ENCODE data around the gene TUSC2.

Gene TUSC2

DNA sequence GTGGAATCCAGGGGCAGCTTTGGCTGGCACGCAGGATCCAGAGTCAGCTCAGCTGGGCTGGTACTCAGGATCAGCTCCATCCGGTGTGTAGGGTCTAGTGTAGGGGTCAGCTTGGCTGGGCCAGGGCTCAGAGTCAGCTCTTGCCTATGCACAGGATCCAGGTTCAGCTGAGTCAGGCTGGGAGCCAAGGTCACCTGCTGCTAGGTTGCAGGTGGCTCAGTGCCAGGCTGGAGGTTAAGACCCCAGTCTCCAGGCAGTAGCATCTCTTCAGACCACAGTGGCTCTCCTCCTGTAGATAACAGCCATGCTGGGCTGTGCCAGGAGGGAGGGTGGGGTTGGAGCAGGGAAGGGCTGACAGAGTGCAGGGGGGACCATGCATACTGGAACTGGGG lies 30.6 kb downstream of the TUSC2 start:
- no peak for DNase-seq (ENCODE audit: low spot score)
- TF ChIP-seq, protein P1, sequence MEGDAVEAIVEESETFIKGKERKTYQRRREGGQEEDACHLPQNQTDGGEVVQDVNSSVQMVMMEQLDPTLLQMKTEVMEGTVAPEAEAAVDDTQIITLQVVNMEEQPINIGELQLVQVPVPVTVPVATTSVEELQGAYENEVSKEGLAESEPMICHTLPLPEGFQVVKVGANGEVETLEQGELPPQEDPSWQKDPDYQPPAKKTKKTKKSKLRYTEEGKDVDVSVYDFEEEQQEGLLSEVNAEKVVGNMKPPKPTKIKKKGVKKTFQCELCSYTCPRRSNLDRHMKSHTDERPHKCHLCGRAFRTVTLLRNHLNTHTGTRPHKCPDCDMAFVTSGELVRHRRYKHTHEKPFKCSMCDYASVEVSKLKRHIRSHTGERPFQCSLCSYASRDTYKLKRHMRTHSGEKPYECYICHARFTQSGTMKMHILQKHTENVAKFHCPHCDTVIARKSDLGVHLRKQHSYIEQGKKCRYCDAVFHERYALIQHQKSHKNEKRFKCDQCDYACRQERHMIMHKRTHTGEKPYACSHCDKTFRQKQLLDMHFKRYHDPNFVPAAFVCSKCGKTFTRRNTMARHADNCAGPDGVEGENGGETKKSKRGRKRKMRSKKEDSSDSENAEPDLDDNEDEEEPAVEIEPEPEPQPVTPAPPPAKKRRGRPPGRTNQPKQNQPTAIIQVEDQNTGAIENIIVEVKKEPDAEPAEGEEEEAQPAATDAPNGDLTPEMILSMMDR (IDR thresholded peaks at IDR 0.05; ENCODE audit: extremely low read depth, missing control alignments) = no peak

DNA sequence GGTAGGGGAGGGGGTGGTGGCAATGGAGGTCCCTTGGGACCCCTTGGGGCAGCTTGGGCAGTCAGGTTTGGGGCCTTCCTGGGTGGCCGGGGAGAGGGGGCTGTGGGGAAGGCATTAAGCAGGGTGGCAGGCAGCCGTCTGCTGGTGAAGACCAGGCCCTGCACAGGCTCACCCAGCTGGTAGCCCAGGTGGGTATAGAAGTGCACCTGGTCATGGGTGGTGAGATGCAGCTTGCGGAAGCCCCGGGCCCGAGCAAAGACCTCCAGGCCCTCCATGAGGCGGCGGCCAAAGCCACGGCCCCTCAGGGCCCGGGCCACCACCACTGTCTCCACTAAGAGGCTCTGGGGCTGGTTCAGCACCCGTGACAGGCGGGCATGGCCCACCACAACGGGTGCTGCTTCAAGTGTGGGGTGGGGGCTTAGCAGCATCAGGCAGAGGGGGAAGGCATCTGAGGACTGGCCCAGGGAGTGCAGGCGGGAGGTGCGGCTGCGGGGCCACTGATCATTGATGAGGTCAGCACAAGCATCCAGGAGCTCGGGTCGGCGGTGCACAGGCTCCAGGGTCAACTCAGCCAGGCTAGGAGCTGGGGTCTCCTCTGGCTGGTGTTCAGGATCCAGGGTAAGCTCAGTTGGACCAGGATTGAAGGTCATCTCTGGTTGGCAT lies 31.2 kb downstream of the TUSC2 start:
- TF ChIP-seq, protein P1 (IDR thresholded peaks at IDR 0.05; ENCODE audit: extremely low read depth, missing control alignments) = no peak
- DNase-seq (ENCODE audit: low spot score) = no peak

DNA sequence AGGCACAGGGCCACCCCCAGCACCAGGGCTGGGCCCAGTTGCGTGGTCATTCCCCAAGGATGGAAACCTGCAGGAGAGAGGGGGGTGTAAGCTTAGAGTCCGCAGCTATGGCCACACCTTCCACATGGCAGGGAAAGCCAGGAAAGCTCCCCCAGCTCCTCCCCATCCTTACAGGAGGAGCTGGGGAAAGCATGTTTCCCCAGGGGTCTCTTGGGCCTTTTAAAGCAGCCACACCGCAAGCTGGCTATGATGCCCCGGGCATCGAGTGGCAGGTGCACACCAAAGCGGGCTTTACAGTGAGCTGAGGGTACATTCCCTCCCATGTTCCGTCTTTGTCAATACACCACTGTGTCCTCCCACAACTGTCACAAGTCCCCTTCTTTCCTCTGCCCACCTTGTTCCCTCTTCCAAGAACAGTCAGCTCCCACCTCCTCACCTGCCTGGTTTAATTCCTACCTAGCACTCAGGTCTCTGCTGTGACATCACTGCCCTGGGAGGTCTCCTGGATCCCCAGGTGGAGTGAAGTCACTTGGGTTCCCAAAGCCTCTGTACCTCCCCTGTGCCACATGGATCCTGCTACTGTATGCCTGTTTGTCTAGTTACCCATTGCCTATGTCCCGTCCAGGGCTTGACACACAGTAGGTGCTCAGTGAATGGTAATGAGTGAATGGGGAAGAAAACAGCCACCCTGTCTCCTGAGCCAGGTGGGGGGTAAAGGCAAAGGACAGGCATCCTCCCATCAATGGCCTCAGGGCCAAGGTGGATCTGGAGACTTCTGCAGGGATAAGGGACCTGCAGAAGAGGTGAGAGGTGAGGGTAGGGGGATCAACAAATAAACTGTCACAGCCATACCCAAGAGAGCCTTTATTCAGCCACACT lies 32.2 kb downstream of the TUSC2 start:
- TF ChIP-seq, protein P1 (IDR thresholded peaks at IDR 0.05; ENCODE audit: extremely low read depth, missing control alignments) = no peak

DNA sequence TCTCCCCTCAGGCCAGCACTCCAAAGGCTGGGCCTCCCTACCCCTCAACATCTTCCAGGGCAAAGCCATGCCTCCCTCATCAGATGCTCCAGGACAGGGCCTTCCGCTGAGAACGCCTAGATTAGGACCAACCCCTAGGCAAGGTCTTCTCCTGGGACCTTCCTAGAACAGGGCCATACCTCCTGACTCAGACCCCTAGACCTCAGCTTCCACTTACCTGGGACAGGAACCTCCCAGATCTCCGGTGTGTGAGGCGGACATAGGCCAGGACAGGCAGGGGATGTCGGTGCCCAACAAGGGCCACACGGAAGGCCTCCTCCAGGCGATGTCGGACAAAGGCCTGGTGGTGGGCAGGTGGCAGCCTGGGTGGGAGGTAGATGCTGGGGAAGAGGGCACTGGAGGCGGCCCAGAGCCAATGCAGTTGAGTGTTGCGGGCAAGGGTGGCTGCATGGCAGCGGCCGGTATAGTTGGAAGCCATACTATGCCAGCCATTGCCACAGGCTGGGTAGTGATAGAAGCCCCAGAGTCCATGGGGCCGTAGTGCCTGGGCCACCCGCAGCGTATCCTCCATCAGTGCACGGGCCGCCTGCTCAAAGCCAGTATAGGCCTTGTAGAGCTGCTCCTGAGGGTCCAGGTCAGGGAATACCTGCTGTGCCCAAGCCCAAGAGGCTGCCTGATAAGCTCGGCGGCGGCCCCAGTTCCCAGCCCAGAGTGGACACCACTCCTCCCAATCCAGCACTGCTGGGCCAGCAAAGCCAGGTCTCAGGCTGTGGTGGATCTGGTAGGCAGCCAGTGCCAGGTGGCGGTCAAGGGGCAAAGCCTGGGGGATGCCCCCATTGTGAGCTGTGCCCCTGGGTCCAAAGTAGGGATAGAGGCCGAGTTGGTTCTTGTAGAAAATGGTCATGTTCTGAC lies 33.3 kb downstream of the TUSC2 start:
- TF ChIP-seq, protein P1 (IDR thresholded peaks at IDR 0.05; ENCODE audit: extremely low read depth, missing control alignments) = no peak
- DNase-seq (ENCODE audit: low spot score) = no peak

More for the DNA sequence above, 32.2 kb downstream of the TUSC2 start:
- DNase-seq (ENCODE audit: low spot score) = no peak

DNA sequence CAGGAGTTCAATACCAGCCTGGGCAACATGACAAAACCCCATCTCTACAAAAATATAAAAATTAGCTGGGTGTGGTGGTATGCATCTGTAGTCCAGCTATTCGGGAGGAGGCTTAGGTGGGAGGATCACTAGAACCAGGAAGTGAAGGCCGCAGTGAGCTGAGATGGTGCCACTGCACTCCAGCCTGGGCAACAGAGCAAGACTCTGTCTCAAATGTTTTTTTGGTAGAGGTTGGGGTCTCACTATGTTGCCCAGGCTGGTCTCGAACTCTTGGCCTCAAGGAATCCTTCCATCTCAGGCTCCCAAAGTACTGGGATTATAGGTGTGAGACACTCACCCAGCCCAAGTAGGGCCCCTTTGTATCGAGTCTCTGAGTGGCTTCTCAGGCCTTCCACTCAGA lies 33.9 kb downstream of the TUSC2 start:
- no peak for DNase-seq (ENCODE audit: low spot score)
- TF ChIP-seq, protein P1 (IDR thresholded peaks at IDR 0.05; ENCODE audit: extremely low read depth, missing control alignments) = no peak

DNA sequence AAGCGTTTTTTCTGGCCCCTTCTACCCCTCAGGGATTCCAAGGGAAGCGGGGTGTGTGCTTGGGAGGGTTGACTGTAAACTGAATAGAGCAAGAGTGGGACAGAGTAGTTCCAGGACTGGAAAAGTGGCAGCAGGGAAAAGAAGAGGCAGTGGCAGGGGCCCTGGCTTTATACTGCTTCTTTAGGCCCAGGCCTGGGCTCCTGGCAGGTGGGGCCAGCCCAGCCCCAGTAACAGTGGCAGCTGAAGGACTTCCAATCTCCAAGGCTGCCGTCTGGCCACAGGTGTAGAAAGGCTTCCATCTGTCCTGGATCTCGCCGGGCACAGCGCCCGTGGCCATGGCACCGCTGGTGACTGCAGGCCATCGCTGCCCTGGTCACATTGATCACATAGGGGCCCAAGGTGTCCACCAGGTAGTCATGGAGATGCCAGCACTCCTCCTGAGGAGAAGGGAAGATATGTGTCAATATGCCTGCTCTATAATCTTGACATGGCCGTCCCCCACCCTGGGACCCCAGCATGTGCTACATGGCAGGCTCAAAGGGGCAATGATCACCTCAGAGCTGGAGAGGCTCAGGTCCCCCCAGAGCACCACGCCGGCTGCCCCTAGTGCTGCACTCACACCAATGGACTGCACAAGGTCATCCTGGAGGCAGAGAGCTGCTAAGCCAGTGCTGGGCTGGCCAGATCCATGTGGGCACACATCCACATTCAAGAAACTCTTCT lies 34.8 kb downstream of the TUSC2 start:
- no peak for DNase-seq (ENCODE audit: low spot score)
- TF ChIP-seq, protein P1 (IDR thresholded peaks at IDR 0.05; ENCODE audit: extremely low read depth, missing control alignments) = no peak

All from GM20000 (cell line).